Measurements from ENCODE around the gene SLC25A12. TPM values are rescaled to one million over a fixed set of nuclear protein-coding genes. Genes with fewer than 3 reads are reported as not detected.

Gene SLC25A12
- total RNA-seq, 3 donors from 2014 or later (not counting 1 experiment from before 2014, with no cell fraction given) = 18.7 to 21.7 (median 19.0) TPM

DNA sequence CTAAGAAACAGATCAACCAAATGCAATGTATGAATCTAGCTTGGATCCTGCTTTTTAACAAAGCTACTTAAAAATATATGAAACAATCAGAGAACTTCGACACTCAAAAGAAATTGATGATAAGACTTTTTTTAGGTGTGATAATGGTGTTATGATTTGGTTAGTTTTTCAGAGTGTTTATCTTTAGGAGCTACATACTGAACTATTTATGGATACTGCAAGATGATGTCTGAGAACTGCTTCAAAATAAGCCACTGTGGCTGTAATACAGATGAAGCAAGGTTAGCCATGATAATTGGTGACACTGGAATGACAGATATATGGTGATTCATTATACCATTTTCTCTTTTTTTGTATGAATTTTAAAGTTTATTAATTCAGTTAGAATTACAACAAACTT, 14.2 kb downstream of the SLC25A12 start:
- Mint-ChIP-seq H3K36me3 (no peaks in the 10 kb centered on the region), H3K4me3 (no peak overlapping the region)
- no CpG with 5 or more reads among the region's 1 CpG for WGBS (ENCODE audit: insufficient coverage)

DNA sequence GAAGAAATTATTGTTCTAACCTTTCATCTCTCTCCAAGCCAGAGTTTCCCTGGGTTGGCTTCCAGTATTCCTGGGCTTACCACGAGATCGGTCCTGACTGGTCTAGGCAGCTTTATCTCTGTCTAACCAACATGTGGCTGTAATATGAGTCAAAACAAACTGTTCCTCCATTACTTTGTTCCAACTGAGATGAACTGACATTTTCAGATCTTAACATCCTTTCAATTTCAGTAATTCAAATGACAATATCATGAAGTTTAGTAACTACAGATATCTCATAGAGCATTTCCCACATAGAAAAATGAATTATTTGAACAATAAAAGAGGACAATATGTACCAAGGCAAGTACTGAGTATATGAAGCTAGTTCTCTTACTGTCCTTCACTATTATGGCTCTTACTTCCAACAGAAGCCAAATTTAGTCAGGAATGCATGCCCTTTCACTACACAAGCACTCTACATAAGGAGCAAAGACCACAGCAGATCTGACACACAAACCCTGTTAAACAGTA, 15.5 kb downstream of the SLC25A12 start:
- H3K9me3 Mint-ChIP-seq = peaks cover 0 to 2% of the 10 kb centered on the region in 2 donors
- Histone ChIP-seq H3K36me3 (ENCODE audit: control insufficient read depth, insufficient read depth, low read length) (no peaks in the 10 kb centered on the region), H3K27me3 (ENCODE audit: control insufficient read depth, insufficient read depth, low read length) (no peaks in the 10 kb centered on the region), H3K9me3 (ENCODE audit: control insufficient read depth, insufficient read depth, low read length) (no peaks in the 10 kb centered on the region), H3K27ac (ENCODE audit: low read length) (no peak overlapping the region), H3K4me1 (ENCODE audit: control insufficient read depth, insufficient read depth, low read length) (no peaks in the 10 kb centered on the region), H3K4me3 (ENCODE audit: low read length) (no peak overlapping the region)
- ATAC-seq (no peak), DNase-seq (no peak)
- H3K27ac Mint-ChIP-seq = no peak overlapping the region
- TF ChIP-seq, protein P1, sequence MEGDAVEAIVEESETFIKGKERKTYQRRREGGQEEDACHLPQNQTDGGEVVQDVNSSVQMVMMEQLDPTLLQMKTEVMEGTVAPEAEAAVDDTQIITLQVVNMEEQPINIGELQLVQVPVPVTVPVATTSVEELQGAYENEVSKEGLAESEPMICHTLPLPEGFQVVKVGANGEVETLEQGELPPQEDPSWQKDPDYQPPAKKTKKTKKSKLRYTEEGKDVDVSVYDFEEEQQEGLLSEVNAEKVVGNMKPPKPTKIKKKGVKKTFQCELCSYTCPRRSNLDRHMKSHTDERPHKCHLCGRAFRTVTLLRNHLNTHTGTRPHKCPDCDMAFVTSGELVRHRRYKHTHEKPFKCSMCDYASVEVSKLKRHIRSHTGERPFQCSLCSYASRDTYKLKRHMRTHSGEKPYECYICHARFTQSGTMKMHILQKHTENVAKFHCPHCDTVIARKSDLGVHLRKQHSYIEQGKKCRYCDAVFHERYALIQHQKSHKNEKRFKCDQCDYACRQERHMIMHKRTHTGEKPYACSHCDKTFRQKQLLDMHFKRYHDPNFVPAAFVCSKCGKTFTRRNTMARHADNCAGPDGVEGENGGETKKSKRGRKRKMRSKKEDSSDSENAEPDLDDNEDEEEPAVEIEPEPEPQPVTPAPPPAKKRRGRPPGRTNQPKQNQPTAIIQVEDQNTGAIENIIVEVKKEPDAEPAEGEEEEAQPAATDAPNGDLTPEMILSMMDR (IDR thresholded peaks at IDR 0.05) = no peak
- H3K27me3 Mint-ChIP-seq (ENCODE audit: low read depth in 2 of 2) = no peaks in the 10 kb centered on the region
- 59% methylated on average over 2 of the region's 2 CpGs for WGBS (ENCODE audit: insufficient coverage)
- intact Hi-C loops (cut with micrococcal nuclease) = no loop called here
- no peaks in the 10 kb centered on the region for H3K36me3 Mint-ChIP-seq
- H3K4me1 Mint-ChIP-seq = peaks cover 6 to 18% of the 10 kb centered on the region in 2 donors
- H3K4me3 Mint-ChIP-seq = no peak overlapping the region

More for the DNA sequence above, 14.2 kb downstream of the SLC25A12 start:
- no peaks in the 10 kb centered on the region for H3K27me3 ChIP-seq (ENCODE audit: control insufficient read depth, insufficient read depth, low read length)
- H3K4me3 ChIP-seq (ENCODE audit: low read length) = no peak overlapping the region
- DNase-seq (no peak), ATAC-seq (no peak)
- no peaks in the 10 kb centered on the region for H3K9me3 ChIP-seq (ENCODE audit: control insufficient read depth, insufficient read depth, low read length)
- no peaks in the 10 kb centered on the region for H3K36me3 ChIP-seq (ENCODE audit: control insufficient read depth, insufficient read depth, low read length)
- Mint-ChIP-seq H3K4me1 (peaks cover 6 to 18% of the 10 kb centered on the region in 2 donors), H3K9me3 (peaks cover 0 to 2% of the 10 kb centered on the region in 2 donors), H3K27me3 (ENCODE audit: low read depth in 2 of 2) (no peaks in the 10 kb centered on the region), H3K27ac (no peak overlapping the region)
- intact Hi-C loops (cut with micrococcal nuclease) = no loop called here
- no peak overlapping the region for H3K27ac ChIP-seq (ENCODE audit: low read length)
- no peaks in the 10 kb centered on the region for H3K4me1 ChIP-seq (ENCODE audit: control insufficient read depth, insufficient read depth, low read length)
- TF ChIP-seq, protein P1 (IDR thresholded peaks at IDR 0.05) = no peak

DNA sequence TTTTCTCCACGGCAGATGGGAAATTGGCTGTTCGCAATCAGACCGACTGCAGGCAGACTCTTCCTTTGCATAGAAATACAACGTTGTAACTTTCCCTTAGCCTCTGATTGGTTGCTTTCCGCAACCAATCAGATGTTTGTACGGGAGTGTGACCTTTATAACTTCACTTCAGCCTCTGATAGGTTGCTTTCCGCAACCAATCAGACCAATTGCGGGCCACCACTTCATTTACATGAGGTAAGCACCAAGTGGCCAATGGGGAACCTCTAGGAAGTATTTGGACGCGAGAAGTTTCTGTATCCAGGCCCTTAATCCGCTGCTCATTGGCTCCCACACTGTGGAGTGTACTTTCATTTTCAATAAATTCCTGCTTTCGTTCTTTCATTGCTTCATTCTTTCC, 19.1 kb downstream of the SLC25A12 start:
- Mint-ChIP-seq H3K4me1 (peaks cover 7 to 20% of the 10 kb centered on the region in 2 donors), H3K27ac (peak overlapping the region in 1 of 2 donors; percentile 70), H3K4me3 (no peak overlapping the region), H3K36me3 (no peaks in the 10 kb centered on the region), H3K27me3 (ENCODE audit: low read depth in 2 of 2) (no peaks in the 10 kb centered on the region), H3K9me3 (peaks cover 0 to 2% of the 10 kb centered on the region in 2 donors)
- Histone ChIP-seq H3K9me3 (ENCODE audit: control insufficient read depth, insufficient read depth, low read length) (no peaks in the 10 kb centered on the region), H3K27me3 (ENCODE audit: control insufficient read depth, insufficient read depth, low read length) (no peaks in the 10 kb centered on the region), H3K4me3 (ENCODE audit: low read length) (no peak overlapping the region), H3K27ac (ENCODE audit: low read length) (no peak overlapping the region), H3K4me1 (ENCODE audit: control insufficient read depth, insufficient read depth, low read length) (no peaks in the 10 kb centered on the region), H3K36me3 (ENCODE audit: control insufficient read depth, insufficient read depth, low read length) (no peaks in the 10 kb centered on the region)
- 94% methylated on average over 12 of the region's 12 CpGs for WGBS (ENCODE audit: insufficient coverage)
- ATAC-seq = no peak
- no peak for DNase-seq
- TF ChIP-seq, protein P1 (IDR thresholded peaks at IDR 0.05) = no peak
- intact Hi-C loops (cut with micrococcal nuclease) = no loop called here

DNA sequence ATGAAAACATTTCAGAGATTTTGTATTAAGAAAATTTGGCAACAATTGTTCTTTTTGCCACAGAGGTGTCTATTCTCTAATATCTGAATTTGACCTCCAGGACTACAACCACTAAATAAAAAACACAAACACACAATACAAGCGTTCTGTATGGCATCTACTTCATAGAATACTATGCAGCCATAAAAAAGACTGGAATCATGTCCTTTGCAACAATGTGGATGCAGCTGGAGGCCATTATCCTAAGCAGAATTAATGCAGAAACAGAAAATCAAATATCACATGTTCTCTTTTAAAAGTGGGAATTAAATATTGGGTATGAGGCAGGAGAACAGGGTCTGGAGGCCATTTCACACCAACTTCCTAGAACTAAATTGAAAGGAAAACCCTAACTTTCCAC, 19.5 kb downstream of the SLC25A12 start:
- no peak overlapping the region for H3K27ac Mint-ChIP-seq
- Histone ChIP-seq H3K4me3 (ENCODE audit: low read length) (no peak overlapping the region), H3K27ac (ENCODE audit: low read length) (no peak overlapping the region), H3K4me1 (ENCODE audit: control insufficient read depth, insufficient read depth, low read length) (no peaks in the 10 kb centered on the region), H3K36me3 (ENCODE audit: control insufficient read depth, insufficient read depth, low read length) (no peaks in the 10 kb centered on the region), H3K9me3 (ENCODE audit: control insufficient read depth, insufficient read depth, low read length) (no peaks in the 10 kb centered on the region), H3K27me3 (ENCODE audit: control insufficient read depth, insufficient read depth, low read length) (no peaks in the 10 kb centered on the region)
- ATAC-seq (no peak), DNase-seq (no peak)
- H3K9me3 Mint-ChIP-seq = peaks cover 0 to 2% of the 10 kb centered on the region in 2 donors
- TF ChIP-seq, protein P1 (IDR thresholded peaks at IDR 0.05) = no peak
- H3K4me3 Mint-ChIP-seq = no peak overlapping the region
- no peaks in the 10 kb centered on the region for H3K27me3 Mint-ChIP-seq (ENCODE audit: low read depth in 2 of 2)
- 100% methylated on average over 1 of the region's 1 CpG for WGBS (ENCODE audit: insufficient coverage)
- intact Hi-C loops (cut with micrococcal nuclease) = no loop called here
- no peaks in the 10 kb centered on the region for H3K36me3 Mint-ChIP-seq
- peaks cover 7 to 20% of the 10 kb centered on the region in 2 donors for H3K4me1 Mint-ChIP-seq
